ENCODE results near the gene GSAP.

GRCh38 chr7:77289387-77289786 is 126.8 kb downstream of the GSAP start:
- TF ChIP-seq, protein P1, sequence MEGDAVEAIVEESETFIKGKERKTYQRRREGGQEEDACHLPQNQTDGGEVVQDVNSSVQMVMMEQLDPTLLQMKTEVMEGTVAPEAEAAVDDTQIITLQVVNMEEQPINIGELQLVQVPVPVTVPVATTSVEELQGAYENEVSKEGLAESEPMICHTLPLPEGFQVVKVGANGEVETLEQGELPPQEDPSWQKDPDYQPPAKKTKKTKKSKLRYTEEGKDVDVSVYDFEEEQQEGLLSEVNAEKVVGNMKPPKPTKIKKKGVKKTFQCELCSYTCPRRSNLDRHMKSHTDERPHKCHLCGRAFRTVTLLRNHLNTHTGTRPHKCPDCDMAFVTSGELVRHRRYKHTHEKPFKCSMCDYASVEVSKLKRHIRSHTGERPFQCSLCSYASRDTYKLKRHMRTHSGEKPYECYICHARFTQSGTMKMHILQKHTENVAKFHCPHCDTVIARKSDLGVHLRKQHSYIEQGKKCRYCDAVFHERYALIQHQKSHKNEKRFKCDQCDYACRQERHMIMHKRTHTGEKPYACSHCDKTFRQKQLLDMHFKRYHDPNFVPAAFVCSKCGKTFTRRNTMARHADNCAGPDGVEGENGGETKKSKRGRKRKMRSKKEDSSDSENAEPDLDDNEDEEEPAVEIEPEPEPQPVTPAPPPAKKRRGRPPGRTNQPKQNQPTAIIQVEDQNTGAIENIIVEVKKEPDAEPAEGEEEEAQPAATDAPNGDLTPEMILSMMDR (IDR thresholded peaks at IDR 0.05) = no peak
- no peak for TF ChIP-seq ZFX (IDR thresholded peaks at IDR 0.05; ENCODE audit: borderline replicate concordance)
